Measurements from ENCODE around the gene BCL7A.

Gene BCL7A

DNA sequence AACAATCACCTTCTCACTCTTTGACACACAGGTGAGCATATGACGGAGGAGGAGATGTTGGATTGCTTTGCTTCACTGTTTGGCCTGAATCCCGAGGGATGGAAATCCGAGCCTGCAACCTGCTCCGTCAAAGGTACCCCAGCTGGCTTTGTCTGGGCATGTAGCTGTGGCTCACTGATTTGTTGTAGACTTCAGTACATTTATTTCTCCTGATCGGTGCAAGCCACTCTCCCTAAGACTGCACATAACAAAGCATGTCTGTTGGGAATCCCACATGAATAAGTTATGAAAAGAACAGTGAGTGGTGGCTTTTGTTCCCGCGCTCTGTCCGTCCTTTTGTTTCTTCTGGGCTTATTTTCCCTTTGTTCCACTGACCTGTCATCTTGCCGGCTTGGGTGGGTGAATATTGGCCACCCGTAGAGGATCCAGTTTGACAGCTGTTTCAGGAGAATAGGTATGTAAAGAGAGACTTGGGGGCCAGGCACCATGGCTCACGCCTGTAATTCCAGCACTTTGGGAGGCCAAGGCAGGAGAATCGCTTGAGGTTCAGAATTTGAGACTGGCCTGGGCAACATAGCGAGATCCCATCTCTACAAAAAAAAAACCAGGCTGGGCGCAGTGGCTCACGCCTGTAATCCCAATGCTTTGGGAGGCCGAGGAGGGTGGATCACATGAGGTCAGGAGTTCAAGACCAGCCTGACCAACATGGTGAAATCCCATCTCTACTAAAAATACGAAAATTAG, 20.0 kb upstream of the BCL7A start:
- no peak for DNase-seq

- DNase-seq: no peak
Observed at GRCh38 chr12:122003651-122004611, 17.8 kb upstream of the BCL7A start.

- no peak for DNase-seq
Observed at GRCh38 chr12:122004633-122005071, 17.0 kb upstream of the BCL7A start.

DNA sequence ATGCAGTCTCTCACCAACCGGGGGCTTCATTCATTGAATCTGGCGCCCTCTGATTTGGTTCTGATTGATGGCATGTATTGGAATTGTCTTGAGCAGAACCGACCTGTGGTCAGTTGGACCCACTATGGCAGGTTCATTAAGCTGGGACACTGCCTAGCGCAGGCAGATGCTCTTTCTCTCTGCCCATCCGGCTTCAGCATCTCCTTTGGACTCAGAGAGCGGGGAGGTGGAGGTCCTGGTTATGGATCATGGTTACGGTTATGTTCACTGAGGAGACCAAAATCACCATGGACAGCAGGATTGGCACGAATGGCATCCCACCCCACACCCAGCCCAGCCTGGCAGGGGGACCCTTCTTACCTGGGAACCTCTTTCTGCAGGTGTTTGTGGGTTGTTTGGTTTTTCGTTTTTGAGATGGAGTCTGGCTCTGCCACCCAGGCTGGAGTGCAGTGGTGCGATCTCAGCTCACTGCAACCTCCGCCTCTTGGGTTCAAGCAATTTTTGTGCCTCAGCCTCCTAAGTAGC, 16.4 kb upstream of the BCL7A start:
- DNase-seq: no peak

DNA sequence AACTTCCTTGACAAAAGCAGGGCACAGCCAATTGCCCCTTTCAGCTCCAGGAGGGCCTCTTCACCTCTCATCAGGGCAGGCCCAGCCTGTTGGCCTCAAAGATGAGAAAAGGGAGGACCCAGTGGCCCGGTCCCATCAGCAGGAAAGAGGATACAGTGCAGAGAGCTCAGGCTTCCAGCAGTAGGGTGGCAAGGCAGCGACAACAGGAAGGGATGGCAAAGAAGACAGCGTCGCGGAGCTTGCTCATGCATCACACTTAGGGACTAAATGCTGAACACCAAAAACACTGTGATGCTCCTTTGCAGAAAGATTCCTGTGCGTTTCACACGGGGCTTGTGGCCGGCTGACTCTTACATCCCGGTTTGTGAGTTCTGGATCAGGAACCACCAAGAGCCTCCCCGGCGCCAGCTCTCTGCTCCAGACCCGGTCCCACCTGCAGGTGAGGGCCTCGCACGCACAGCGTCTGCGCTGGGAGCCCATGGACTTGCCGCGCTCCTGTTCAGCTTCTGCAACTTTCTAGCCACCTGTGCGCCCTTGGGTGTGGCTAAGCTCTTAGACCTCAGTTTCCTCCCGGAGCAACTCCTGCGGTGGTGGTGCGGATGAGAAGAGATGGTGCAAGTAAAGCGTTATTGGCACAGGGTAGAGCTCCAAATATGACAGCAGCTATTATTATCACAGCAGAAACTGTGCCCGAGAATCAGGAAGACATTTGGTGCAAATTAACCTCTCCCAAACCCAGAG, 15.3 kb upstream of the BCL7A start:
- no peak for DNase-seq

DNA sequence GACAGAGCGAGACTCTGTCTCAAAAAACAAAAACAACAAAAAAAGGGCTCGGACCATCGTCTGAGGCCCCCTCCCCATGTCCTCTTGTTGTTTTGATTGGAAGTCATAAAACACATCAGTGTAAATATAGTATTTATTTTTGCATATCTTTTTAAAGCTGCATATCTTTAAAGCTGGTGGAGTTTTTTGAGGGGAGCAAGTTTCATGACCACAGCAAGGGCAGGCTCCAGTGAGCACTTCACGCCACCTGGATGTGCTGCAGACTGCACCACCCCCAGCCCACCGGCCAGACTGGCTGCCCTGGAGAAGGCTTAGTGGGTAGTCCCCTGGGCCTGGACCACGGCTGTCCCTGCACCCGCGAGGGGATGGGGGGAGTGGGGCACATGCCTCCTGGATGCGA, 11.9 kb upstream of the BCL7A start:
- DNase-seq: no peak

DNA sequence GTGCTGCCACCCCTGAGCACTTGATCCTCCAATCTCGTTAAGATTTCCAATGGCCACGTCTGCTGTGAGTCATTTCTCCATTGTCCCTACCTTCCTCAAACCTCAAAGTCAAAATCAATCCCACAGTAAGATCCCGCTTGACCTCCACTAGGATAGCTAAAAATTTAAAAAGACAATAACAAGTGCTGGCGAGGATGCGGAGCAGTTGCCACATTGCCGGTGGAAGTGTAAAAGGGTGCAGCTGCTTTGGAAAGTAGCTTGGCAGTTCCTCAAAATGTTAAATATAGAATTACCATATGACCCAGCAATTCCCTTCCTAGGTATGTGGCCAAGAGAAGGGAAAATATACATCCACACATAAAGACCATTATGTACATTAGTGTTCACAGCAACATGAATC, 9.5 kb upstream of the BCL7A start:
- DNase-seq: no peak

- no peak for DNase-seq
Observed at GRCh38 chr12:122013136-122013535, 8.5 kb upstream of the BCL7A start.

DNA sequence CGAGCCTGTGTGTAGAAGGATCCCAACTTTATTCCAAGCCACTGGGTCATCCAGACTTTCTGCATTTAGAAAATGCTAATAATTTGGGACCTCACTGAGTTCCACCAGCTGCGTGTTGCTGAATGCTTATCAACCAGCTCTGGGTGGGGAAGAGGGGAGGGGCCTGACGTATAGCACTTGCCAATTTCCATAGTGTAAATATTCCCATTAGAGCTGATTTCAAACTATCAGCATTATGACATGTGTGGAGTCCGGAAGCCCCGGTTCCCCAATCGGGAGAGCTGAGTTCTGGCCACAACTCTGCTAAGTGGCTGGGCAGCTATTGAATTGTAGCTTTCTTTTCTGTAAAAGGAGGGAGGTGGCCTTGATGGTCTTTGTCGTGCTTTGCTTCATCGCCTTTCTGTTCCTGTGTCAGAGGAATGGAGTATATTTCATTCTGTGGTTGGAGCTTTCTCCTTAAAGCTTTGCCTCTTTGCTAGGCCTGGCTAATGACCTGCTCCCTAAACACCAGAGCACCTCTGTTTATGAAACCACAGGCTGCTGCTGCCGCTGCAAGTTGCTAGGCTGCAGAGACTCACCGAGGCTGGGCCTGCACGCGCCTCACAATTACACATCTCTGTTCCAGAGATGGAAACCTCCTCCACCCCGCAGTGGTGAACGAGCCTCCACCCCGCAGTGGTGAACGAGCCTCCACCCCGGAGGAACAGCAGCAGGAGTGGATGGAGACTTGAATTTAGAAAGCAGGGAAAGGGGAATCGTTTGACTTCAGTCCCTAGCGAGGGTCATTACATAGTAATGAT, 7.7 kb upstream of the BCL7A start:
- no peak for DNase-seq

DNA sequence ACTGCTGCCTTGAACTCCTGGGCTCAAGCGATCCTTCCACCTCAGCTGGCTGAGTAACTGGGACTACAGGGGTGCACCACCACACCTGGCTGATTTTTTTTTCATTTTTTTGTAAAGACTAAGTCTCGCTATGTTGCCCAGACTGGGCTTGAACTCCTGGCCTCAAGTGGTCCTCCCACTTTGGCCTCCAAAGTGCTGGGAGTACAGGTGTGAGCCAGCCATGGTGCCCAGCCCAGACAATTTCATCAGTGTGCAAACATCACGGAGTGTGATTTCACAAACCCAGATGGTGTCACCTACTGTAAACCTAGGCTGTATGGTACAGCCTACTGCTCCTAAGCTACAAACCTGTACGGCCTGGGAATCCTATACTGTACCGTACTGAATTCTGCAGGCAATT, 6.9 kb upstream of the BCL7A start:
- DNase-seq: no peak

DNA sequence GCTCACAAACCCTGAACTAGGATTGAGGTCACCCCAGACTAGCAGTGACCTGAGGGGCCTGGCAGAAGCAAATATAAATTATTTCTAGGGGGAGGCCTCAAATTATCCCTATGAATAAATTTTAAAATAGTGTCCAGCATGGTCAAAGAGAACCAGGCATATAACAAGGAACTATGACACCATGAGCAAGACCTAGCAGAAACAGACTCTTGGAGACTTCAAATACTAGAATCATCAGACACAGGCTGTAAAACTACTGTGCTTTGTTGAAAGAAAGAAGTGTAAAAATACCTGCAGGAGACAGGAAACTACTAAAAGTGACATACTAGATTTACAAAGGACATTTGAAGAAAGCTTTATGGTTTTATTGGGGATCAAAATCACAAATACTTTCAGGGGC, 3.2 kb upstream of the BCL7A start:
- DNase-seq: no peak

GRCh38 chr12:122018937-122019336, 2.7 kb upstream of the BCL7A start:
- no peak for DNase-seq

GRCh38 chr12:122020795-122021192, 890 bp upstream of the BCL7A start:
- DNase-seq: no peak

DNA sequence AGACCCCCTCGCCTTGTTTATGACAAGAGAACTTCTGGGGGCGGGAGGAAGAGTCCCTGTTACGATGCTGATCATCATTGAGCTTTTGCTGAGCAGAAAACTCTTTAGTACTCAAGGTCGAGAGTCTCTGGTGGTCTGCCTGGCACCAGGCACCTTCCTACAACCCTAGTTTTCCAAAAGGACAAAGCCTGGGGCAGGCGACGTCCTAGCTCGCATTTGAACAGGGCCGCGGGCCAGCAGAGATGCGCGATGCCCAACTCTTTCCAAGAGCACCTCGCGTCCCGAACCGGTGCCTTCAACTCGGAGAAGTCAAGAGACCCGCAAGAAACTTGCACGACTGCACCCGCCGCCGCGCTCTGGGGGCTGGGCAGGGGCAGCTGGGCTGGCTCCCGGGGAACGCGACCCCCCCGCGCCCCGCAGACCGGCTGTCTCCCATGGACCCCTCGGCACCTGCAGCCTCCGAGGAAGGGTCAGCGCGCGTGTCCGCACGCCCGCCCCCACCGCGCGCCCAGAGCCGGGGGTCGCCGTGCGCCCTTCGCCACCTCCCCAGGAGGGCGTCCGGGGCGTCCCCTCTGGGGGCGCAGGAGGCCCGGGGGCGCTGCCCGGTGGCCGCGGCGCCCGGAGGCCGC, 377 bp upstream of the BCL7A start:
- no peak for DNase-seq

DNA sequence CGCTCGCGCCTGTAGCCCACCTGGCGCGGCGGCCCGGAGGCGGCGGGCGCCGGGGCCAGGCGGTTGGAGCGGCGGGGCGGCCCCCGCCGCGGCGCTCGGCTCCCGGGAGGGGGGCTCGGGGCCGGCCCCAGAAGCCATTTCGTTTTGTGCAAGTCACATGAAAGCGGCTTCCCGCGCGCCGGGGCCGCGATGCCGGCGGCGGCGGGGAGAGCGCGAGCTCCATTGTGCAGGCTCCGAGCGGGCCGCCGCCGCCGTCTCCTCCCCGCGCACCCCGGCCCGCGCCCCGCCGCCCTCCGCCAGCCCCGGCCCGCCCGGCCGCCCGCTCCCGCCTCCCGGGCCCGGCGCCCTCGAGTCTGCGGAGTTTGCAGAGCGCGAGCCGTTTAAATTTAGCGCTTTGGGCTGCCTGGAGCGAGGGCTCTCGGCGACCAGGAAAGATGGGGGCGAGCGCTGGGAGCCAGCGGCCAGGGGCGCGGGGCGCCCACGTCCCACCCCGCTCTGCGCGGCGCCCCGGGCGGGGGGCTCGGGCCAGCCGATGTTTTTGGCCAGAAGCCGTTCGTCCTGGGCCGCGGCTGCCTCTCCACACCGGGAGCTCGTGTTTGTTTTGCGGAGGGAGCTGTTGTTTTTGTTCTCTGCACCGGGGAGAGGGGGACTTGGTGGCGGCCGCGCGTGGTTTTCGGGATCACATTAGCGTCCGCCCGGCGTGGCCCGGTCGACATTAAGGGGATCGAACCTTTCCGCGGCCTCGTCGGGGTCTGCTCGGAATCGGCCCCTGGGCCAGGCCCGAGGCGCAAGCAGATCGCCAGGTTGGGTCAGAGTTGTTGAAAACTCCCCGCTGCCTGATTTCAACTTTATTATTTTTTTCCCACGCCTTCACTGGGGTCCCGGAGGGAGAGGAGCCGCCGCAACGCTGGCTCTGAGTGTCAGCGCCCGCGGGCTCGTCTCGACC, 982 bp downstream of the BCL7A start:
- DNase-seq: peak; percentile 21

DNA sequence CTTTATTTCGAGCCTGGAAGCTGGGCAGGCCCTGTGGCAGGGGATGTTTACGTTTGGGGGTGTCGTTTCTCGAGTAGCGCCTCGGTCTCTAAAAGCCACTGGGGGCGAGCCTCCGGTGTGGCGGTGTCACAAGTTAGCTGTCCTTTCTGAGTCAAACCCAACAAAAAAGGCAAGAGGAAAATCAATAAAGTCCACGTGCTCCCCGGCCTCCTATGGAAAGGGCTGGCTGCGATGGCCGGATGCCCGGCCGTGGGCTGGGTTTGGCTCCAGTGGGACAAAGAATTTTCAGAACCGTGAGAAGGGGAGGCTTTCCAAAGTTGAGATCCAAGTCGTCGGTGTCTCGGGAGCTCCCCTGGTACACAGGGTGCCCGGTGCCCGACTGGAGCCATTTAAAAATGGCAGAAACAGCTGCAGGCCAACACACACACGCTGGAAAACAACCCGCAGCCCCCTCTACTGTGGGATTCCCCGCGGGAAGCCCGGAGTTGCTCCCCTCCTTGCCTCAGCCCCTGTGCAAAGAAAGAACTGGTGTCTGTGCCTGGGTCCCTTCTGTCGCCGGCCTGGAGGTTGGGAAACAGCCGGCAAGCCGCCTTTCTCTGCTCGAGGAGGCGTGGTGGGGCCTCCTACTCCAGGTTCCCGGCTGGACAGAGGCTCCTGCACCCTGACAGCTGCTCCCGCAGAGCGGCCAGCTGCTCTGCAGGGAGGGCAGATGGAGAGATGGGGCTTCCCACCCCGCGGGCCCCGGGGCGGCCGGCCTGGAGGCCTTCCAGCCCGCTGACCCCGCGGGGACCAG, 1.9 kb downstream of the BCL7A start:
- peak; percentile 38 for DNase-seq

DNA sequence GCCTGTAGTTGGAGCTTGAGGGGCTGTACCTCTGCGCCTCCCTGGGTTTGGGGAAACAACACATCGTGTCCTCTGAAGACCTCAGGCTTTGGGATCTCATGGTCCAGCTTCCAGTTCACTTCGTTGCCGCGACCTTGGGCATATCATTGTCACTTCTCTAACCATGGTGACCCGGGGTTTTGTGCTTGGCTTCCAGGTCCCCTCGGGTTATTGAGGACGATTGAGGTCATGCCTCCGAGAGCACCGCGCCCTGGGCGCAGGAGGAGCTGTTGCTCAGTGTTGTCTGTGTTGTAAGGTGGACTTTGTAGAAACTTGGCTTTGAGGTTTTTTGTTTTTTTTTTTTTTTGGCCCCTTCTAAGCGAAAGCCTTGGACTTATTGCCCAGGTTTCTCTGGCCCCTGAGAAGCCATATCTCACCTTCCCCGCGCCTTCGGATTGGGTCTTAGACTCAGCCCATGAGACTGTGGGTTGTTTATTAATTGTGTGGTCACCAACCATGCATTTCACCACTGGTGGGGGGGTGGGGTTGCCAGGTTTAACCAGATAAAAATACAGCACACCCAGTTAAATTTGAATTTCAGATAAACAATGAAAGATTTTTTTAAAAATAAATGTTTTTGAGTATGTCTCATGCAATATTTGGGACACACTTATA, 2.6 kb downstream of the BCL7A start:
- DNase-seq: no peak

- DNase-seq: no peak
Observed at GRCh38 chr12:122026706-122027333, 5.1 kb downstream of the BCL7A start.
